ENCODE data around the gene CUL4A. TPM values are rescaled to one million over a fixed set of nuclear protein-coding genes. Genes with fewer than 3 reads are reported as not detected.

Gene CUL4A
- total RNA-seq, 1 donor from 2014 or later, result 95.1 TPM

DNA sequence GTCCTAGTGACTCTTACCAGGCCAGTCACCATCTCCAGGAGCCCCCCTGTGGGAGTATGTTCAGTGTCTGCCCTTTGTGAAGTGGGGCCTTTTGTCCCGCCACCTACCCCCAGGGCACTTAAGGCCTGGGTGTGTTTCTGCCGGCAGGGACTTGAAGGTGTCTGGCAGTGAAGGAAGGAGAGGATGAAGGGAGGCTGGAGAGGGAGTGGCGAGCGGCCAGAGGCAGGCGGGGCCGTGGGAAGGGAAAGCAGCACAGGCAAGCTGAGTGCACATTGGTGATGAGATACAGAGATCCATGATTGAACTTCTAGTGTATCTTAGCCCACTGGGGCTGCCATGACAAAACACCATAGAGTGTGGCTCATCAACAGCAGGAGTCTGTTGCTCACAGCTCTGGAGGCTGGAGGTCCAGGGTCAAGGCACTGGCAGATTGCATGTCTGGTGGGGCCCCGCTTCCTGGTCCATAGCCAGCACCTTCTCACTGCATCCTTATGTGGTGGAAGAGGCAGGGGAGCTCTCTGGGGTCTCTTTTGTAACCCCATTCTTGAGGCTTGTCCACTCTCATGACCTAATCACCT, 17.5 kb downstream of the CUL4A start:
- Histone ChIP-seq H3K4me2 (no peak overlapping the region), H4K20me1 (ENCODE audit: low read depth) (peaks cover 7% of the 10 kb centered on the region), H3K9ac (no peak overlapping the region), H3K27me3 (no peaks in the 10 kb centered on the region), H3K4me1 (no peaks in the 10 kb centered on the region), H3K27ac (no peak overlapping the region), H3K79me2 (ENCODE audit: low read depth) (peaks cover 32% of the 10 kb centered on the region), H3F3A (ENCODE audit: low read depth) (no peaks in the 10 kb centered on the region), H3K36me3 (peaks cover 4% of the 10 kb centered on the region), H3K9me3 (ENCODE audit: low read depth) (no peaks in the 10 kb centered on the region), H2AFZ (replicated peaks) (no peak overlapping the region), H3K4me3 (no peak overlapping the region)
- H3K27me3 Mint-ChIP-seq (ENCODE audit: insufficient read depth, low read depth), result no peaks in the 10 kb centered on the region
- H3K4me1 Mint-ChIP-seq, result no peaks in the 10 kb centered on the region
- no peak for DNase-seq (ENCODE audit: low spot score)
- H3K9me3 Mint-ChIP-seq, result no peaks in the 10 kb centered on the region
- H3K27ac Mint-ChIP-seq, result no peak overlapping the region
- peaks cover 32% of the 10 kb centered on the region for H3K36me3 Mint-ChIP-seq
- no peak overlapping the region for H3K4me3 Mint-ChIP-seq
- TF ChIP-seq EZH2 (IDR thresholded peaks at IDR 0.05) (no peak), EZH2phosphoT487 (IDR thresholded peaks at IDR 0.05) (no peak)
- TF ChIP-seq, protein P1, sequence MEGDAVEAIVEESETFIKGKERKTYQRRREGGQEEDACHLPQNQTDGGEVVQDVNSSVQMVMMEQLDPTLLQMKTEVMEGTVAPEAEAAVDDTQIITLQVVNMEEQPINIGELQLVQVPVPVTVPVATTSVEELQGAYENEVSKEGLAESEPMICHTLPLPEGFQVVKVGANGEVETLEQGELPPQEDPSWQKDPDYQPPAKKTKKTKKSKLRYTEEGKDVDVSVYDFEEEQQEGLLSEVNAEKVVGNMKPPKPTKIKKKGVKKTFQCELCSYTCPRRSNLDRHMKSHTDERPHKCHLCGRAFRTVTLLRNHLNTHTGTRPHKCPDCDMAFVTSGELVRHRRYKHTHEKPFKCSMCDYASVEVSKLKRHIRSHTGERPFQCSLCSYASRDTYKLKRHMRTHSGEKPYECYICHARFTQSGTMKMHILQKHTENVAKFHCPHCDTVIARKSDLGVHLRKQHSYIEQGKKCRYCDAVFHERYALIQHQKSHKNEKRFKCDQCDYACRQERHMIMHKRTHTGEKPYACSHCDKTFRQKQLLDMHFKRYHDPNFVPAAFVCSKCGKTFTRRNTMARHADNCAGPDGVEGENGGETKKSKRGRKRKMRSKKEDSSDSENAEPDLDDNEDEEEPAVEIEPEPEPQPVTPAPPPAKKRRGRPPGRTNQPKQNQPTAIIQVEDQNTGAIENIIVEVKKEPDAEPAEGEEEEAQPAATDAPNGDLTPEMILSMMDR (IDR thresholded peaks at IDR 0.05), result no peak

DNA sequence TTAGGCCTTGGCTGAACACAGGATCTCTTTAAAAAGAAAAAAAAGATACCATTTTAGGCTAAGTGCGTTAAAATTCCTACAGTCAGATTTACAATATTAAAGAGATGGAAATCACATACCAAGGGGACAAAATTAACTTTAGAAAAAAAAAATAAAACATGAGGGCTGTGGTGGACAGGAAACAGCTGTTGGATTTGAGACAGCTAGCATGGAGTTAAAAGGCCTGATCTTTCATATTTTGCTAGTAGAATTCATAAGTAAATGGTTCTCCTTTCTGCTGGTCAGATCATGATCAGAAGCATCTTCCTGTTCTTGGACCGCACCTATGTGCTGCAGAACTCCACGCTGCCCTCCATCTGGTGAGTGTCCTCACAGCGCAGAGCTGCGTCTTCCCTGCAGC, 19.7 kb downstream of the CUL4A start:
- peaks cover 15% of the 10 kb centered on the region for H3K79me2 ChIP-seq (ENCODE audit: low read depth)
- no peaks in the 10 kb centered on the region for H3K9me3 ChIP-seq (ENCODE audit: low read depth)
- H4K20me1 ChIP-seq (ENCODE audit: low read depth), result no peaks in the 10 kb centered on the region
- no peaks in the 10 kb centered on the region for H3K27me3 ChIP-seq
- H3K36me3 ChIP-seq, result no peaks in the 10 kb centered on the region
- Mint-ChIP-seq H3K36me3 (peaks cover 22% of the 10 kb centered on the region), H3K4me1 (no peaks in the 10 kb centered on the region), H3K9me3 (no peaks in the 10 kb centered on the region), H3K27ac (no peak overlapping the region), H3K27me3 (ENCODE audit: insufficient read depth, low read depth) (no peaks in the 10 kb centered on the region), H3K4me3 (no peak overlapping the region)
- no peak overlapping the region for H3K27ac ChIP-seq
- no peak overlapping the region for H2AFZ ChIP-seq (replicated peaks)
- no peak overlapping the region for H3K4me3 ChIP-seq
- TF ChIP-seq EZH2phosphoT487 (IDR thresholded peaks at IDR 0.05), result no peak
- no peak for TF ChIP-seq EZH2 (IDR thresholded peaks at IDR 0.05)
- TF ChIP-seq, protein P1 (IDR thresholded peaks at IDR 0.05), result no peak
- H3F3A ChIP-seq (ENCODE audit: low read depth), result no peaks in the 10 kb centered on the region
- no peak for DNase-seq (ENCODE audit: low spot score)
- no peak overlapping the region for H3K9ac ChIP-seq
- no peaks in the 10 kb centered on the region for H3K4me1 ChIP-seq
- H3K4me2 ChIP-seq, result no peak overlapping the region

DNA sequence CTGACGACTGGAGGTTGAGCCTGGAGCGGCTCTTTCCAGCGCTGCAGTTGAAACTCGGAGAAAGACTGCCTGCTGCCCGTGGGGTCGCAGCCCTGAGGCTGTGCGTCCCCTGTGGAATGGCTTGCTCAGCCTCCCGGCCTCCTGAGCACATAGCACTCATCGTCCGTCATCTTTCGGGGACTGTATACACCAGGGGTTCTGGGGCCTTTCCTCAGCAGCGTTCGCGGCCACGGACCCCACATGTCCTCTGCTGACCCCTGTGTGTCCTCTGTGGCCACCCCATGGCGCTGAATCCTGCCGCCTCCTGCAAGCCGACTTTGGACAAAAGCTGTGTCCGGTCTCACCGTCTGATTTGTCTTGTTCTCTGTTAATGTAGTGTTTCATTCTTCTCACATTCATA, 20.4 kb downstream of the CUL4A start:
- H2AFZ ChIP-seq (replicated peaks), result no peak overlapping the region
- TF ChIP-seq EZH2 (IDR thresholded peaks at IDR 0.05) (no peak), EZH2phosphoT487 (IDR thresholded peaks at IDR 0.05) (no peak)
- TF ChIP-seq, protein P1 (IDR thresholded peaks at IDR 0.05), result no peak
- no peak overlapping the region for H3K27ac Mint-ChIP-seq
- H3K27me3 Mint-ChIP-seq (ENCODE audit: insufficient read depth, low read depth), result no peaks in the 10 kb centered on the region
- no peak for DNase-seq (ENCODE audit: low spot score)
- no peak overlapping the region for H3K27ac ChIP-seq
- H3K9me3 Mint-ChIP-seq, result no peaks in the 10 kb centered on the region
- H3K4me1 Mint-ChIP-seq, result no peaks in the 10 kb centered on the region
- H3K9me3 ChIP-seq (ENCODE audit: low read depth), result no peaks in the 10 kb centered on the region
- no peaks in the 10 kb centered on the region for H3K4me1 ChIP-seq
- no peak overlapping the region for H3K9ac ChIP-seq
- no peaks in the 10 kb centered on the region for H4K20me1 ChIP-seq (ENCODE audit: low read depth)
- peaks cover 15% of the 10 kb centered on the region for H3K79me2 ChIP-seq (ENCODE audit: low read depth)
- no peaks in the 10 kb centered on the region for H3F3A ChIP-seq (ENCODE audit: low read depth)
- peaks cover 22% of the 10 kb centered on the region for H3K36me3 Mint-ChIP-seq
- no peak overlapping the region for H3K4me3 ChIP-seq
- H3K36me3 ChIP-seq, result no peaks in the 10 kb centered on the region
- no peak overlapping the region for H3K4me3 Mint-ChIP-seq
- no peaks in the 10 kb centered on the region for H3K27me3 ChIP-seq
- H3K4me2 ChIP-seq, result no peak overlapping the region

Measured in neural progenitor cell (in vitro differentiated cells).